GM19043 (cell line): Measurements from ENCODE around the gene HACD1.

Experiments
- ATAC-seq: cut with Tn5 transposase; IDR thresholded peaks from one replicate; pipeline ENCODE4 v1.9.1; 2021; ENCODE audit warnings: low read depth; ENCODE audit not compliant: unreplicated experiment

The HACD1 gene, protein sequence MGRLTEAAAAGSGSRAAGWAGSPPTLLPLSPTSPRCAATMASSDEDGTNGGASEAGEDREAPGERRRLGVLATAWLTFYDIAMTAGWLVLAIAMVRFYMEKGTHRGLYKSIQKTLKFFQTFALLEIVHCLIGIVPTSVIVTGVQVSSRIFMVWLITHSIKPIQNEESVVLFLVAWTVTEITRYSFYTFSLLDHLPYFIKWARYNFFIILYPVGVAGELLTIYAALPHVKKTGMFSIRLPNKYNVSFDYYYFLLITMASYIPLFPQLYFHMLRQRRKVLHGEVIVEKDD

GRCh38 chr10:17617031-17617911 lies at the start of gene HACD1:
HACD1 (minus strand) TSS chr10:17617374; CDS start chr10:17617339, 35 bp downstream.
- ATAC-seq: peak; percentile 51

DNA sequence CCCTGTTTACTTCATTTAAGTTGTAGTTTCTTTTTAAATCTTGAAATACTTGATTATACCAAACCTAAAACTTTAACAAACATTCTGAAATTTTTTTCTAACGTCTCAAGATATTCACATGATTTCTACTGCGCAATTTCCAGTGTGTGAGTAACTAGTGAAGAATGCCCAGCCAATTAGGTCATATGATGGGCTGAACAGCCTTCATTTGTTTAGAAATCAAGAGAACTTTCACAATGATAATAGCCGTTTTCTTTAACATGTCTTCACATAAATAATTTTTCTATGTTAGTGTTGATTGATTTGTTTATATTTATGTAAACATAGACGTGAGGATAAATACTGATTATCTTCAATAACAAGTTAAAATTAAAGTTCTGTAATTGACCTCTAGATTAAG lies 48.6 kb upstream of the HACD1 start:
- no peak for ATAC-seq

DNA sequence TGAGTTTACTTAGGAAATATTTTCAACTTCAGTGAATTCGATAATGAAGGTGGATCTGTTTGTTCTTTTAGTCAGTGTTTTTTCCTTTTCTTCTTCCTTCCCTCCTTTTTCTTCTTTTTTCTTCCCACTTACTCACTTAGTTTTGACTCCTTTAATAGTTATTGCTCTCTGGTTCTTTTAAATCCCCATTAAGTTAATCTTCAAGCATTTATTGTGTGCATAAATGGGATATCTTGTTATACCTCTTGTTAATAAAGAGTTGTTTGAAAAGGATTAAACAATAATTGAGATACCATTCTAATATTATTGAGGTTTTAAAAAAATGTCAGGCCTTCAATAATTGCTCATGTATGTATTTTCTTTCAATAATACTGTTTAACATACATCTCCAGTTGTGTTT lies 46.3 kb upstream of the HACD1 start:
- no peak for ATAC-seq

DNA sequence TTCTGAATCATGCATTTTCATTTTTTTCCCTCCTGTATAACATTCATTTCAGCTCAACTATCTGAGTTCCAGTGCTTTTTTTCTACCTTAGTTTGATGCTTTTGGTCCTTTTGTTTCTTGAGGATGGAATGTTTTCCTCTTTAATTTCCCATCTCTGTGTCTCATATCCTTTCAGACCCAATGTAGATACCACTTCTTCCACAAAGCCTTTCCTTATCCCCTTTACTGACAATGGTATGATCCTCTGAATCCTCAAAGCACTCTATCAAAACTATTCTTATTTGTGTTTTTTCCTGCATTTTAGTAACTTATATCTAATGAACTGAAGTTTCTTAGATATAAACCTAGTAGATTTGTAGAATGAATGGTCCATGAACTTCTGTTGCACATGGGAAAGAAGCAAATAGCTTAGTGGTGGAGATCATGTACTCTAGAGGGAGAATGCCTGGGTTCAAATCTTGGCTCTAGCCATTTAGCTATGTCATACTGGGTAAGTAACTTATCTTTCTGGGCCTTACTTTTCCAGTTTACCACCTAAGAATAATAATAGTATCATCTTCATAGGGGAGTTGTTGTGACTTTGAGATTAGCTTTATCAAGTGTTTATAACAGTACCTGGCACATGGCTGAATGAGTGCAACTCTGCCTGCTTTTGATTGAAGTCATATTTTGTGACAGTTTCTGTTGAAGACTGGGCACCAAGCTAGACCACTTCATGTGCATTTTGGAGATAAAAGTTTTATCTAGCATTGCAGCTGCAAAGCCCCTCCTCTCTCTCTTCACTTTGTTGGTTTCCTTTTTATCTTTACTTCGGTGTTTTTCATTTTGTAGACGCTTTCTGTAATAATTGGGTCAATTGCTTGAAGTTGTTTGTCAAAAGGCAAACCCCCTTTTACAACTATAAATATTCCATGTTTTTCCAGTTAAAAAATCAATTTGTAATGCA lies 45.3 kb upstream of the HACD1 start:
- no peak for ATAC-seq

DNA sequence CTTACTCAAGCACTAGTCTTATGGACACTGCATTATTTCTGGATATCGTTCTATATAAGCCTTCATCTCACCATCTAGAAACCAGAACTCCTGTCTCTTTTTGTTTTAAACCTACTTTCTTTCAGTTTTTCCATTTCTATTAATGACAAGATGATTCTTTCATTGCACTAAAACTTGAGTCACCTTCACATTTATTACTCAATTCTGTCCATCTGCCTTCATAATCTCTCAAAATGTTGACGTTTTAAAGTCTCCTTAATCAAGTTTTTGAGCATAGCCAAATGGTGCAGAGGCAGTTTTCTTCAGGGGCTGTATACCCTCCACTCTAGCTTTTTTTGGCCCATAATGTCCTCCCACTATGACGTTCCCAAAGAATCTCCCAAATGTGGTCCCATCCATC lies 44.3 kb upstream of the HACD1 start:
- ATAC-seq: no peak

DNA sequence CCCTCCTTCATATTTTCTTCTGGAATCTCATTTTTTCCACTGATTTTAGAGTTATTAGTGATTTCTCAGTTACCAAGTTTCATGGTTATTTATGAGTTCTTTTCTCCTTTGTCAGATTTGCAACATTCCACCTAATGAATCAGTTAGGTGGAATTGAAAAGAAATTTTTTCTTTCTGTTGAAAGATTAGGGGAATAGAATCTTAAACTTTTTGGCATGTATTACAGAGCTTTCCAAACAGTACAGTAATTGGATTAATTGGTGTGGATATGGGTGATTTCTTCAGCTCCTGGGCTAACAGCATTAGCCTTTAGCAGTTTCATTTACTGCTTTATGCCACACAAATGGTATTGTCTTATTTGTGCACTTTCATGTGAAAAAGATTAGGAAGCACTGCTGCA lies 43.7 kb upstream of the HACD1 start:
- no peak for ATAC-seq

GRCh38 chr10:17659365-17659764 lies 42.2 kb upstream of the HACD1 start:
- ATAC-seq: no peak

DNA sequence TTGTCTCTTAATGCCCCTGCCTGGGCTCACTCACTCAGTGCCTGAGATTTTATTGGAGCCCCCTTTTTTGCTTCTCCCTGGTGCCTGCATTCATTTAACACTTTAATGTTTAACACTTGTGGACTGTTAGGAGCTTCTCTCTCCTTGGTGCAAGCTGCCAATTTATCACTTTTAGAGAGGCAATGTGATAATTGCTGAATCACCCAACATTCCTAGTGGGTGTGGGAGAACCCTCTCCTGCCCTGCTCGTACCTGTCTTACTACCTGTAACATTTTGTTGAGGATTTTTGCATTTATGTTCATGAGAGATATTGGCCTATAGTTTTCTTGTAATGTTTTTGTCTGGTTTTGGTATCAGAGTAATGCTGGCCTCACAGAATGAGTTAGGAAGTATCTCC lies 39.9 kb upstream of the HACD1 start:
- no peak for ATAC-seq

GRCh38 chr10:17655567-17656146 lies 38.5 kb upstream of the HACD1 start:
- ATAC-seq: peak; percentile 93

- ATAC-seq: peak; percentile 4
These were observed 37.8 kb upstream of the HACD1 start for GRCh38 chr10:17655009-17655408.

- no peak for ATAC-seq
These were observed 35.4 kb upstream of the HACD1 start for GRCh38 chr10:17652585-17652984.

DNA sequence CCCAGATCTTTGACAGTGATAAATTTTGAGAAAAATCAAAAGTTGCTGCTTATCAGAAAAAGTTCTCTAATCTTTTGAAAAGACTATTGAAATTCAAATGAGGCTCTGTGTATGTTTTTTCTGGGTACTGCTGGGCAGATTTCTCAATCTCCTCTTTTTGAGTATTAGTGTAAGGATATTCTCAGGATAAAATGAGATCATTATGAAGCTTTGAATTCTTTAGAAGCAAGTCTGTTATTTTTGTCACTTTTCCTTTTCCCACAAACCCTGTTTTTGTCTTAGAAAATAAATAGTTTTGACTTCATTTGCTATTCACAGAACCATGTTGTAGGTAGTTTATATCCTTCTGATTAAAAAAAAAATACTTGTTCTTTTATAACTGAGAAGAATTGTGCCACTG lies 34.7 kb upstream of the HACD1 start:
- no peak for ATAC-seq

DNA sequence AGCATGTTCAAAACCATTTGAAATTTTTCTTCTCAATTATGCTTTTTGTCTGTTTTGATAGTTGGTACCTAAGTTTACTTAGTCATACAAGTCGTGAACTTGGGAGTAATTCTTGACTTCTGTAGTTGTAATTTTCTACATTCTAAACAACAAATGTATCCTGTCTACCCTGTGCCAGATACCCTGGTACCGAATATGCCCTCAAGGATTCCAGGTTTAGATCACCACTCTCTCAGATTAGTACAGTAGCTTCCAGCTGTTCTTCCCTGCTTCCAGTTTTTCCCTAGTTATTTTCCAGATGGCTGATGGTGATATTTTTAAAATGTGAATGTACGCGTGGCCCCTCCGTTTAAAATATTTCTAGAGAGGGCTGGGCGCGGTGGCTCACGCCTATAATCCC lies 33.2 kb upstream of the HACD1 start:
- no peak for ATAC-seq

DNA sequence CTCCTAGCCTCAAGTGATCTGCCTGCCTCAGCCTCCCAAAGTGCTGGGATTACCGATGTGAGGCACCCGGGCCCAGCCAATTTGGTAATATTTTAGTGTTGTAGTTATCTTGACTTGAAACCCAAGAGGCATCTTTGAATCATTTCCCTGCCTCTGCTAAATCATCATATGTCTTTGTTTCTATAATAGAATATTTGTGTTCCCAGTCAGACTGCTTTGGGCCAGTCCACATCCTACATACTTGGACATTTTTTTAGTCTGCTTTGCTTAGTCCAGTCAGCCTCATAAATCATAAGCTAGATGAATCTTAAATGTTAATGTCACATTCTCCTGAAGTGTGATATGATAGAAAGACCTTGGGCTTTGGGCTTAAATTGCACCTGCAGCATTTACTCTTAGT lies 32.7 kb upstream of the HACD1 start:
- ATAC-seq: no peak

DNA sequence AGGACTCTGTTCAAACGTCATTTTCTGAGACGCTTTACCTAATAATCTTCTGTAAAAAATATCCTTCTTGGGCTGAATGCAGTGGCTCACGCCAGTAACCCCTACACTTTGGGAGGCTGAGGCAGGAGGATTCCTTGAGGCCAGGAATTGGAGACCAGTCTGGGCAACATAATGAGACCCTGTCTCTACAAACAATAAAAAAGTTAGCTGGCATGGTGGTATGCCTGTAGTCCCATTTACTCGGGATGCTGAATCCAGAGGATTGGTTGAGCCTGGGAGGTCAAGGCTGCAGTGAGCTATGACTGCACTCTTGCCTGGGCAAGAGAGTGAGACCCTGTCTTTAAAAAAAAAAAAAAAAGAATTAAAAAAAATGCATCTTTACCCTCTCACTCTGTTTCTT lies 31.9 kb upstream of the HACD1 start:
- ATAC-seq: no peak

- ATAC-seq: no peak
These were observed 31.3 kb upstream of the HACD1 start for GRCh38 chr10:17648243-17649035.

DNA sequence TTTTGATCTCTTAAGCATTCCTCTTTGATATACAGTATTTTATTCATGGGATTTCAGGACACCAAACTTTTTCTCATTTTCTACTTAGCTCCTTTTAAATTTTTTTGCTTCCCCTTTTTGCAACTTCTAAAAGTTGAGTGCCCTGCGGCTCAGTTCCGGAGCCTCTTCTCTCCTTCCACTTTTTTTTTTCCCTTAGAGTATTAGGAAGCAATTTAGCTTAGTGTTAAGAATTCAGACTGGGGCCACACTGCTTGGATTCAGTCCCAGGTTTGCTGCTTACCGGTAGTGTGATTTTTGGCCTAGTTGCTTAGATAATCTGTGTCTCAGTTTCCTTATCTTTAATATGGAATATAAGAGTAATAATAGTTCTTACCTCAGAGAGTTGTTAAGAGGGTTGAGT lies 30.2 kb upstream of the HACD1 start:
- no peak for ATAC-seq

DNA sequence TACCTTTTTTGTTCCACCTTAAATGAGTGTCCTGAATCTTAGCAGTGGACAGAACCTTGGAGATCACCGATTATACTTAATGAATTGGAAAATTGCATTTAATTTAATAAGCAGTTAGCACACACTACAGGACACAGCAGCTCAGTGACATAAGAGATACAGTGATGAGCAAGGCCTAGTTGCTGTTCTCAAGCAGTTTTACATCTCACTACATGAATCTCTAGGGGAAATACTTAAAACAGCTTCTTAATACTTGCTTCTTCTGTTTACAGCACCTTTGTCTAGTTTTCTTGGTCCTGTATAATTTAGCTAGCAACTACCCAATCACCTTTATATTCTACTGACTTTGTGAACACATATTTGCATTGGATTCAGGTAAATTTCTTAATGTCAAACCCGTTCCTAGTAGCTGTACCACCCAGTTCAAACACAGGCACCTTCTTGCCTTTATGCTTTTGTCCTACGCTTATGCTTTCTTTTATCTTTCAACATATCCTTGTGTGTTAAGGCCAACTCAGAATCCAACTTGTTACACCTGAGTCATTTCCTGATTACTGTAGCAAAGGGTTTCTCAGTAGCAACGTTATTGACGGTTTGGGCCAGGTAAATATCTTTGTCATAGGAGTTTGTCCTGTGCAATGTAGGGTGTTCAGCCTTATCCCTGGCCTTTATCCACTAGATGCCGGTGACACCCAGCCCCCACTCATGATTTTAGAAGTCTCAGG lies 28.6 kb upstream of the HACD1 start:
- ATAC-seq: no peak

DNA sequence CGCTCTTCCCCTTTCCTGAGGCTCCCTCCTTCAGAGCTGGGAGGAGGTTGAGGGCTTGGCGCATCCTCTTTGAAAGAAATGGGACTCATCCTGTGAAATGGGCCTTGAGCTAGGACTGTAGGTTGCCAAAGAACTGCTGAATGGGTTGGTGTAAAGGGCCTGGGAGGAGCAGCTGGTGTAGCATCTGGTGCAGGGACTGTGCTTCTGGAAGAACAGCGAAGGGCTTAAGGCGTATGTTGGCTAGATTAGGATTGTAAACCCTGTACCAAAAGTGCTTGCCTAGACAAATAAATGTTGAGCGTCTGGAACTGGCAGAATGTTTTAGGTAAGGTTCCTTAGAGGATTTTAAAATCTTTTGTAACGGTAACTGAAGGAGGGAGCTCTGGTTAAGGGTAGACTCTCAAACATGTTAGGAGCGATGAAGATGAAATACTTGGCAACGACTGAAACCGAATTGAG lies 27.3 kb upstream of the HACD1 start:
- peak; percentile 24 for ATAC-seq
